PC-3 (cell line): ENCODE data around the gene CANX. TPM values are rescaled to one million over a fixed set of nuclear protein-coding genes. Genes with fewer than 3 reads are reported as not detected.
"Not testable (repeated sequence)": the region's sequence is repeated elsewhere in the genome, so short reads cannot be mapped to it uniquely, and the experiment has no call there.

Experiments
- ATAC-seq: fragments of 200-7000 bp; cut with Tn5 transposase; 2 replicates; pipeline ENCODE4 v1.9.1; 2020; ENCODE audit warnings: mild to moderate bottlenecking, moderate library complexity
- BruUV-seq: library from RNA; stranded (reverse); fragments of 400-500 nt; replicated peaks from 2 replicates; lab custom pipeline; 2021; lab: Mats Ljungman, UMichigan
- CTCF ChIA-PET: fragments of 300-600 bp; sonication (Branson Sonifier 250); formaldehyde crosslinking; loops from one replicate; lab custom pipeline; 2022; ENCODE audit warnings: antibody characterized with exemption; lab: Charles Lee
- POLR2A ChIA-PET: fragments of 300-600 bp; sonication (Branson Sonifier 250); formaldehyde crosslinking; loops from one replicate; lab custom pipeline; 2022; ENCODE audit warnings: antibody characterized with exemption; ENCODE audit not compliant: unreplicated experiment; lab: Charles Lee
- DNase-seq: peaks from one replicate; pipeline ENCODE4 v3.0.0-alpha.2; 2015
- H2AFZ ChIP-seq: fragments of 300-600 bp; sonication (generic); 2 replicates; pipeline ENCODE4 v1.6.0; 2016; ENCODE audit warnings: antibody characterized with exemption, low read length
- H3F3A ChIP-seq: fragments of 300-600 bp; sonication (generic); one replicate; pipeline ENCODE4 v1.6.0; 2017; ENCODE audit warnings: antibody characterized with exemption, low read length, control low read depth, mild to moderate bottlenecking; ENCODE audit not compliant: unreplicated experiment
- H3K27ac ChIP-seq: fragments of 300-600 bp; sonication (generic); 2 replicates; pipeline ENCODE4 v1.5.1; 2016; ENCODE audit warnings: mild to moderate bottlenecking, low read length
- H3K27me3 ChIP-seq: fragments of 300-600 bp; sonication (generic); 2 replicates; pipeline ENCODE4 v1.6.1; 2016; ENCODE audit warnings: low read length, mixed read lengths
- H3K36me3 ChIP-seq: fragments of 300-600 bp; sonication (generic); 2 replicates; pipeline ENCODE4 v1.6.1; 2016; ENCODE audit warnings: low read depth, mixed run types, low read length, mixed read lengths
- H3K4me1 ChIP-seq: fragments of 300-600 bp; sonication (generic); 2 replicates; pipeline ENCODE4 v1.5.1; 2016; ENCODE audit warnings: low read length; ENCODE audit not compliant: insufficient read depth
- H3K4me2 ChIP-seq: fragments of 300-600 bp; sonication (generic); 2 replicates; pipeline ENCODE4 v1.6.0; 2016; ENCODE audit warnings: low read length
- H3K4me3 ChIP-seq: fragments of 300-600 bp; sonication (generic); 2 replicates; pipeline ENCODE4 v1.5.1; 2016; ENCODE audit warnings: mild to moderate bottlenecking, low read length, mixed read lengths
- H3K79me2 ChIP-seq: fragments of 300-600 bp; sonication (generic); 2 replicates; pipeline ENCODE4 v1.6.1; 2017; ENCODE audit warnings: low read length, mixed read lengths
- H3K9ac ChIP-seq: fragments of 300-600 bp; sonication (generic); 2 replicates; pipeline ENCODE4 v1.6.0; 2016; ENCODE audit warnings: mild to moderate bottlenecking, low read length
- H3K9me2 ChIP-seq: fragments of 300-600 bp; sonication (generic); replicated peaks from 2 replicates; pipeline ENCODE4 v1.6.1; 2016; ENCODE audit warnings: mixed run types, low read length, mixed read lengths
- H3K9me3 ChIP-seq: fragments of 300-600 bp; sonication (generic); 2 replicates; pipeline ENCODE4 v1.6.1; 2016; ENCODE audit warnings: low read length, mixed read lengths
- H4K20me1 ChIP-seq: fragments of 300-600 bp; sonication (generic); 2 replicates; pipeline ENCODE4 v1.6.1; 2016; ENCODE audit warnings: low read length, mixed read lengths
- EZH2 ChIP-seq: fragments of 300-600 bp; sonication (generic); IDR thresholded peaks from one replicate; pipeline ENCODE4 v1.6.1; 2017; ENCODE audit warnings: antibody characterized with exemption, mild to moderate bottlenecking, low read length; ENCODE audit not compliant: unreplicated experiment
- EZH2phosphoT487 ChIP-seq: fragments of 300-600 bp; sonication (generic); IDR thresholded peaks from 2 replicates; pipeline ENCODE4 v1.6.1; 2018; ENCODE audit warnings: mild to moderate bottlenecking, antibody characterized with exemption, low read length, borderline replicate concordance
- intact Hi-C: fragments of 100-400 bp; cut with micrococcal nuclease; formaldehyde crosslinking; loops from 2 replicates; pipeline ENCODE4 v1.9.0; 2023
- total RNA-seq: library from RNA; depleted of rRNA; stranded (reverse); fragments of >200 nt; gene quantifications from 2 replicates; pipeline ENCODE4 v1.2.3, GENCODE V29; 2014
- TF ChIP-seq, protein P1 (sequence below): fragments of 300-600 bp; sonication (generic); conservative IDR thresholded peaks from 2 replicates; pipeline ENCODE4 v1.5.1; 2017; ENCODE audit warnings: antibody characterized with exemption, low read depth, mild to moderate bottlenecking, low read length

CANX gene
- total RNA-seq, 1 experiment from 2014 or later, result 293 TPM

DNA sequence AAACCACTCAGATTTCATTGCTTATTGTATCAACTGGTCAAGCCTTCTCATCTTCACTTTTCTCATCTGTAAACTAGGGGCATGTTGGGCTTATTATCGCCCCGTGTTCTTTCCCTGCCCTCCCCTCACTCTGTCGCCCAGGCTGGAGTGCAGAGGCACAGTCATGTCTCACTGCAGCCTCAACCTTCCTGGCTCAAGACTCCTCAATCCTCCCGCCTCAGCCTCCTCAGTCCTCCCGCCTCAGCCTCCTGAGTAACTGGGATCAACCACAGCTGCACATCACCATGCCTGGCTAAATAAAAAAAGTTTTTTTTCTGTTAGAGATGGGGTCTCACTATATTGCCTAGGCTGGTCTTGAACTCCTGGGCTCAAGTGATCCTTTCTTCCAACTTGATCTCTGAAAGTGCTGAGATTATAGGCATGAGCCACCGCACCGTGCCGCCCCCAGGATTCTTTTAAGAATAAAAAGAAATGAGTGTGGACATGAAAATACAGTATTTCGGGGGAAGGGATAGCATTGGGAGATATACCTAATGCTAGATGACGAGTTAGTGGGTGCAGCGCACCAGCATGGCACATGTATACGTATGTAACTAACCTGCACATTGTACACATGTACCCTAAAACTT lies 35.9 kb downstream of the CANX start:
- peak overlapping the region; percentile 93 for H3K4me2 ChIP-seq
- H3K9ac ChIP-seq, result peak overlapping the region; percentile 85; the same call in 1 of the 2 replicates
- no peaks in the 10 kb centered on the region for H3K9me3 ChIP-seq
- ATAC-seq, result no peak
- peaks cover 65% of the 10 kb centered on the region for H3K79me2 ChIP-seq
- no peak overlapping the region for H2AFZ ChIP-seq
- no TSS peak for BruUV-seq
- intact Hi-C loops, result no loop called here
- H3K36me3 ChIP-seq, result peaks cover 11% of the 10 kb centered on the region; the same call in 1 of the 2 replicates
- H3K27ac ChIP-seq, result no peak overlapping the region
- TF ChIP-seq EZH2phosphoT487 (no peak), EZH2 (no peak)
- TF ChIP-seq, protein P1, sequence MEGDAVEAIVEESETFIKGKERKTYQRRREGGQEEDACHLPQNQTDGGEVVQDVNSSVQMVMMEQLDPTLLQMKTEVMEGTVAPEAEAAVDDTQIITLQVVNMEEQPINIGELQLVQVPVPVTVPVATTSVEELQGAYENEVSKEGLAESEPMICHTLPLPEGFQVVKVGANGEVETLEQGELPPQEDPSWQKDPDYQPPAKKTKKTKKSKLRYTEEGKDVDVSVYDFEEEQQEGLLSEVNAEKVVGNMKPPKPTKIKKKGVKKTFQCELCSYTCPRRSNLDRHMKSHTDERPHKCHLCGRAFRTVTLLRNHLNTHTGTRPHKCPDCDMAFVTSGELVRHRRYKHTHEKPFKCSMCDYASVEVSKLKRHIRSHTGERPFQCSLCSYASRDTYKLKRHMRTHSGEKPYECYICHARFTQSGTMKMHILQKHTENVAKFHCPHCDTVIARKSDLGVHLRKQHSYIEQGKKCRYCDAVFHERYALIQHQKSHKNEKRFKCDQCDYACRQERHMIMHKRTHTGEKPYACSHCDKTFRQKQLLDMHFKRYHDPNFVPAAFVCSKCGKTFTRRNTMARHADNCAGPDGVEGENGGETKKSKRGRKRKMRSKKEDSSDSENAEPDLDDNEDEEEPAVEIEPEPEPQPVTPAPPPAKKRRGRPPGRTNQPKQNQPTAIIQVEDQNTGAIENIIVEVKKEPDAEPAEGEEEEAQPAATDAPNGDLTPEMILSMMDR, result no peak
- no peaks in the 10 kb centered on the region for H3K27me3 ChIP-seq
- H3K4me3 ChIP-seq, result peak overlapping the region; percentile 85
- peaks cover 17% of the 10 kb centered on the region; the same call in 1 of the 2 replicates for H4K20me1 ChIP-seq
- peaks cover 19% of the 10 kb centered on the region; the same call in 1 of the 2 replicates for H3K4me1 ChIP-seq
- POLR2A ChIA-PET, result no interaction called here
- H3F3A ChIP-seq, result peaks cover 8% of the 10 kb centered on the region
- CTCF ChIA-PET, result no interaction called here
- no peak for DNase-seq
- no peaks in the 10 kb centered on the region for H3K9me2 ChIP-seq

DNA sequence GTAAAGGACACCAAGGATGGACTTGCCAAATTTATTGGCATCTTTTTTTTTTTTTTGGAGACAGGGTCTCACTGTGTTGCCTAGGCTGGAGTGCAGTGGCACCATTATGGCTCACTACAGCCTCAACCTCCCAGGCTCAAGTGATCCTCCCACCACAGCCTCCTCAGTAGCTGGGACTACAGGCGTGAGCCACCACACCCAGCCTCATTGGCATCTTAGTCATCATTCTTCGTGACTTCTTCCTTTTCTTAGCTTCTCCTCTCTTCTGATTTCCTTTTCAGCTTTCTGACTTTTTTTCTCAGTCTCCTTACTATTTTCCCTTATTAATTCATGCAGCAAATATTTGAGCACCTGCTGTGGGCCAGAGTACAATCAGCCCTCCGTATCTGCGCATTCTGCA lies 40.0 kb downstream of the CANX start:
- H3K4me3 ChIP-seq, result no peak overlapping the region
- H4K20me1 ChIP-seq, result peaks cover 15% of the 10 kb centered on the region; the same call in 1 of the 2 replicates
- no peaks in the 10 kb centered on the region for H3K27me3 ChIP-seq
- H3K4me1 ChIP-seq, result peaks cover 7% of the 10 kb centered on the region; the same call in 1 of the 2 replicates
- H3K9me2 ChIP-seq, result no peaks in the 10 kb centered on the region
- ATAC-seq (no peak), DNase-seq (no peak)
- no peak overlapping the region for H2AFZ ChIP-seq
- no peaks in the 10 kb centered on the region for H3K9me3 ChIP-seq
- no peak overlapping the region for H3K9ac ChIP-seq
- no TSS peak for BruUV-seq
- ChIA-PET CTCF (no interaction called here), POLR2A (no interaction called here)
- H3K27ac ChIP-seq, result no peak overlapping the region
- peaks cover 89% of the 10 kb centered on the region for H3K79me2 ChIP-seq
- intact Hi-C loops, result no loop called here
- TF ChIP-seq EZH2 (no peak), EZH2phosphoT487 (no peak)
- TF ChIP-seq, protein P1, result no peak
- H3F3A ChIP-seq, result peaks cover 5% of the 10 kb centered on the region
- H3K36me3 ChIP-seq, result no peaks in the 10 kb centered on the region; the same call in 1 of the 2 replicates
- no peak overlapping the region for H3K4me2 ChIP-seq

DNA sequence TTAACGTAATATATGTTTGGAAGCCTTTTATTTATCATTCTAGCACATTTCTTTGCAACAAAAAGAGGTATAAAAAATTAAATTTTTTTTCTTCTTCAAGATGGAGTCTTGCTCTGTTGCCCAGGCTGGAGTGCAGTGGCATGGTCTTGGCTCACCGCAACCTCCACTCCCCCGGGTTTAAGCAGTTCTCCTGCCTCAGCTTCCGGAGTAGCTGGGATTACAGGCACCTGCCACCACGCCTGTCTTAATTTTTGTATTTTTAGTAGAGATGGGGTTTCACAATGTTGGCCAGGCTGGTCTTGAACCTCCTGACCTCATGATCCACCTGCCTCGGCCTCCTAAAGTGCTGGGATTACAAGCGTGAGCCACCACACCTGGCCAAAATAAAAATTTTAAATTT lies 45.3 kb downstream of the CANX start:
- ATAC-seq, H3K4me2 ChIP-seq, H3K4me3 ChIP-seq, H3K4me1 ChIP-seq, intact Hi-C loops, POLR2A ChIA-PET, H3K9ac ChIP-seq, H3K9me2 ChIP-seq, BruUV-seq, H3K27ac ChIP-seq, CTCF ChIA-PET, DNase-seq, H2AFZ ChIP-seq, H3K27me3 ChIP-seq, H4K20me1 ChIP-seq, H3F3A ChIP-seq, H3K9me3 ChIP-seq, H3K36me3 ChIP-seq: not testable (repeated sequence)
- peaks cover 69% of the 10 kb centered on the region for H3K79me2 ChIP-seq
